HG02798 (cell line): ENCODE data around the gene TRPM1.
A peak's percentile ranks its signal among the peaks of the same experiment; 100 is the strongest.

ENCODE experiments used
- ATAC-seq: cut with Tn5 transposase; IDR thresholded peaks from one replicate; pipeline ENCODE4 v1.9.1; 2021; ENCODE audit warnings: mild to moderate bottlenecking; ENCODE audit not compliant: unreplicated experiment, poor library complexity

TRPM1 gene

GRCh38 chr15:31101262-31102038, at the start of gene TRPM1:
Gene TRPM1, minus strand, starts transcription at chr15:31101725. Its CDS starts 20,370 bp downstream, at chr15:31081355.
- ATAC-seq = no peak

GRCh38 chr15:31150732-31151231, 49.3 kb upstream of the TRPM1 start:
- ATAC-seq = no peak

DNA sequence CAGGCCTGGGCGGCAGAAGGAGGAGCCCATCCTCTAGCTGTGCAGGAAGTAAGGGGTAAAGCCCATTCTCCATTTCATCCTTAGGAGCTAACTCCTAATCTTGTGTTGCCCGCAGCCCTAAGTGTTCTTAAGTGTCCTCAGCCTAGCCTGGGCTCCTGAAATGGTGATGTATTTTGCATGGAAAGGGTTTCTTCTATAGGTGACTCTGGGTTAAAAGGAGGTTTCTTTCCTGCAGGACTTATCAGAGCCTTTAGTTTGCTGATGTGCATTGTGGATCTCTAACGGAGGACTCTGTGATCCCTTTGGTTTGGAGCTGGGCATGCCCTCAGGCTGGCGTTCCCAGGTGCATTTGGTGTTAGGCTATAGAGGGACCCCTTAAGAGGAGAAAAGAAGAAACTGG, 48.5 kb upstream of the TRPM1 start:
- ATAC-seq = no peak

DNA sequence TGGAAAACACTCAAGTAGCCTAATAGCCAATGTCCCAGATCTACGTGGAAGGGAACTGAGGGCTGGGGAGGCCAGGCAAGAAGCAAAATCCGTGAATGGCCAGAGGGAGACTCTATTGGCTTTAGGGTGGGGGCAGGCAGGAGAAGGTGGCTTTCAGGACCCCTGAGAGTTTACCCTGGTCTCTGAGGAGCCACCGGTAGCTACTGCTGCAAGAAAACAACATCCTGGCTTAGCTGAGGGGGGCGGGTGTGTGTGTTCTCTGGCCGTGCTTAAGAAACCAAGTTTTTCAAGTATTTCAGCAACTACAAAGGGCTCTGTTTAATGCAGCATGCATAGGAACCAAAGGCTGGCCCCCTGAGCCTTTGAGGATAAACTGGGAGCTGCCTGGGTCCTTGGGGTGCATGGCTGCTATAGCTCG, 47.6 kb upstream of the TRPM1 start:
- ATAC-seq = no peak

- ATAC-seq = no peak
Observed at GRCh38 chr15:31148297-31149087, 47.0 kb upstream of the TRPM1 start.

GRCh38 chr15:31147944-31148296, 46.4 kb upstream of the TRPM1 start:
- ATAC-seq = no peak

- ATAC-seq = no peak
Observed at GRCh38 chr15:31147456-31147855, 45.9 kb upstream of the TRPM1 start.

DNA sequence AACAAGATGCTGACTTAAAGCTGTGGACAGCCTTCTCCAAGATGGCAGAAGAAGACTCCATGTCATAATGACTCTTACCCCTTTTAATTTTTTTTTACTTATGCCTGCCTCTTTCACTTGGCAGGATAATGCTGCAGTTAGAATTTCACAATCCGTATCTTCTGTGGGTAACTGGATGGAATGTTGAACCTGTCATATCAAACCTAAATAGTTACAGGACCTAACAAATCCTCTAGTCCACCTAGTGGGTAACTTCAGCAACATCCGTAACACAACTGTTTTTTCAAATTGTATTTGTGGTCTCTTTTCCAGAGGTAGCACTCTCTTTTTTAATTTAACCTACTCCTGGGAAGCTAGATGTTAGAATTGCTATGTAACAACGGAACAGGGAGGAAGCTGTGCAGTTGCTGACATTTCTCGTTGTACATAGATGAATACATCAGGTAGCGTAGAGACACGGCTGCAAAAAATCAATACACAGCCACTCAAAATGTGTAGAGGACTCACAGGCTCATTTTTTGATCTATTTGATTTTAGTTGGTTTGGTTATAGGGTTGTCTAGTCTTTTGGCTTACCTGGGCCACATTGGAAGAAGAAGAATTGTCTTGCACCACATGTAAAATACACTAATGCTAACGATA, 43.9 kb upstream of the TRPM1 start:
- ATAC-seq = no peak

GRCh38 chr15:31141792-31142191, 40.3 kb upstream of the TRPM1 start:
- ATAC-seq = no peak

DNA sequence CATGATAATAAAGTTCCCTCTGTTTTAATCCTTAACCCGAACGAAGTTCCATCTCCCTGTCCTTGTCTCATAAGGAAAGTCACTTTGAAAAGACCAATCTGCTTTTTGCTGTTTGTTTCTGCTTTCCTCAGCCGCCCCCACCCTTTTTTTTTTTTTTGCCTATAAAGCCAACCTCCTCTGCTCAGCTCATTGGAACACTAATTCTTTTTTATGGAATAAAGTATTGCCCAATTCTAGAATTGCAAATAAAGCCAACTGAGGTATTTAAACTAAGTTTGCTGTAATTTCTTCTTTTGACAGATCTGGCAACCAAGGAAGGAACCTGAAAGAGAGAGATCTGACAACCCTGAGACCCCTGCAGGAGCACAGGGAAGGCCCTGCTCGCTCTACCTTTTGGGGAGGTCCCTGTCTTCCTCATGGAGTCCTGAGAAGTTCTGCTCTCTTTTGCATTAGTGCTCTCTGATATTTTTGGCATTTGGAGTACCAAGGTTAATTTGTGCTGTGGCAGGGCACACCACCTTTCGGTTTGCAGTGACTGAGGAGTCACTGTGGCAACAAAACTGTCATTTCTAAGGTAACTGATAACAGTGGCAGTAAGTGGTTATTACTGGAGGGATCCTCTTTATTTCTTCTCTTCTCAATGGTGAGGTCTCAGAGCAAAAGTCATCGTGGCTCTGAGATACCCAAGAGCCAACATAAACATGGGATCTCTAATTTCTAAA, 35.2 kb upstream of the TRPM1 start:
- ATAC-seq = no peak

DNA sequence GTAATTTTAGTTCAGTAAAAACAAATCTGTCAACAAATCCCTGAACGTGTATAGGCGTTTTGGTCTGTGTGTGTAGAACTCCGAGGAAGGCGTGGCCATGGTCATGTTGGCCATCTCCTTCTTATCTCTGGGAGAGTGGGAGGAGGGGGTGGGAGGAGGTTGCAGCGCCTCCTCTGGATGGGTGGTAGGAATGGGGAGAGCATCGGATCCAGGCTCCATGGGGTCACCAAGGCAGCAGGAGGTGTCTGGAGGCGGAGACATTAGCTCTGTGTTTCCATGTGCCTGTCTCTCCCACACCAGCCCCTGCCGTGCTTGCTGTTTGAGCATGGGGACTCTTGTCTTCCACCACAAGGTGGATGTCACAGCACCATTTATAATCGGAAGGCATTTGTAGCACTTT, 34.5 kb upstream of the TRPM1 start:
- no peak for ATAC-seq

DNA sequence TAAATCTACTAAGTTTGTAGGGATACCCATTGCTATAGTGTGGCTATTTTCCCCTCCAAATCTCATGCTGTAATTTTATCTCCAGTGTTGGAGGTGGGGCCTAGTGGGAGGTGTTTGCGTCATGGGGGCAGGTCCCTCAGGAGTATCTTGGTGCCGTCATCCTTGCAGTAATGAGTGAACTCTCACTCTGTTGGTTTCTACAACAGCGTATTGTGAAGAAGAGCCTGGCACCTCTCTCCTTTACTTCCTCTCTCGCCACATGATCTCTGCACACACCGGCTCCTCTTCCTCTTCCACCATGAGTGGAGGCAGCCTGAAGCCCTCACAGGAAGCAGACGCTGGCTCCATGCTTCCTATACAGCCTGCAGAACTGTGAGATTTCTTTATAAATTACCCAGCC, 34.0 kb upstream of the TRPM1 start:
- ATAC-seq = no peak

DNA sequence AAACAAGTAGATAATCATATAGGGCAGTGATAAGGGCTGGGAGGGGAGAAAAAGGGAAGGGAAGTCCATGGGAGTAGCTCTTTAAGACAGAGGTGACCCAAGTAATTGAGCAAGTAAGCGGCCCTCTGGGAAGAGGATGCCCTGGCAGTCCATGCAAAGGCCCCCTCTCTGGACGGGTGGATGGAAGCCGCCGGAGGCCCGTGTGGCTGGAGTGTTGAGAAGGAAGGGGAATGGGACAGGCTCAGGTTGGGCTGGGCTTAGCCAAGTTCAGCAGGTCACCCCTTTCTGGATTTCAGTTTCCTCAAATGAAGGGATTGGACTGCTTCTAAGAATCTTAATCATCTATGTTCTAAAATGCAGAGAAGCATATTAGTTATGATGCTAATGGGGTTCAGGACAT, 32.4 kb upstream of the TRPM1 start:
- no peak for ATAC-seq

- no peak for ATAC-seq
Observed at GRCh38 chr15:31131853-31132375, 30.4 kb upstream of the TRPM1 start.

DNA sequence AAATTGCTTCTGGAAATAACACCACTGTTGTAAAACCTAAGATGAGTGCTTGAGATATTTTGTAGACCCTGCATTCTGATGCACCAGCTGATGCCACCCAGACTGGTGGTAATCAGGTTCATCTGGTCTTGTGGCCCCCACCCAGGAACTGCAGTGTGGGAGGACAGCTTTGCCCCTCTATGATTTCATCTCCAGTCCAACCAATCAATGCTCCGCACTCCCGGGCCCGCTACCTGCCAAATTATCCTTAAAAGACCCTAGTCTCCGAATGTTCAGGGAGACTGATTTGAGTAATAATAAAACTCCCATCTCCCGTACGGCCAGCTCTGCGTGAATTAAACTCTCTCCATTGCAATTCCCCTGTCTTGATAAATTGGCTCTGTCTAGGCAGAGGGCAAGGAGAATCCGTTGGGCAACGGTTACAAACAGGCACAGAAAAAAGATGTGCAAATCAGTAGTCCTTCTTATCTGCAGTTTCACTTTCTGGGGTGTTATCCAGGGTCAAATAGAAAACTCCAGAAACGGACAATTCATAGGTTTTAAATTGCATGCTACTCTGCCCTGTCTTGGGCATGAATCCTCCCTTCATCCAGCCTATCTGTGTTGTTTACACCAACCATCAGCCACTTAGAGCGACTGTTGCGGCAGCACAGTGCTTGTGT, 29.2 kb upstream of the TRPM1 start:
- no peak for ATAC-seq

DNA sequence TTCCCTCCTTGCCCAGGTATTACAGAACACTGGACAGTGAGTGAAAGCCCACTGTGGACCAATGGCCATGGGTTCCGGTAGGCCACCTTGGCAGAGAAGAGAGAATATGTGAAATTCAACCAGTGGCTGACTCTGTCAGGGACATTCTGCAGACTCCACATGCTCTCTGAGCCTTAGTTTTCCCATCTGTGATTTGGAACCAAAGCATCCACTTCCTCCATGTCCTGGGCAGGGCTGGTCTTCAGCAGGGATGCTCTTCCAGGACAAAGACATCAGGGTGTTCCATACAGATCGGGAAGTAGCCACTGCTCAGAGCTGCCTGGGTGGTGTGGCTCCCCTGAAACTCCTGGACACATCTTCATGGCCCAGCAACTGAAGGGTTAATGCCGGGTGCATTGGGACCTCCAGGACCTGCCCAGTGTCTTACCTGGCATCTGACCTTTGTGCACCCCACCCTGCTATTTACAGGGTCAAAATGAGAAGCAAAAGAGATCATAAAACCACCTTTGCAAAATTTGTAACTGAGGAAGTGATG, 28.3 kb upstream of the TRPM1 start:
- no peak for ATAC-seq

DNA sequence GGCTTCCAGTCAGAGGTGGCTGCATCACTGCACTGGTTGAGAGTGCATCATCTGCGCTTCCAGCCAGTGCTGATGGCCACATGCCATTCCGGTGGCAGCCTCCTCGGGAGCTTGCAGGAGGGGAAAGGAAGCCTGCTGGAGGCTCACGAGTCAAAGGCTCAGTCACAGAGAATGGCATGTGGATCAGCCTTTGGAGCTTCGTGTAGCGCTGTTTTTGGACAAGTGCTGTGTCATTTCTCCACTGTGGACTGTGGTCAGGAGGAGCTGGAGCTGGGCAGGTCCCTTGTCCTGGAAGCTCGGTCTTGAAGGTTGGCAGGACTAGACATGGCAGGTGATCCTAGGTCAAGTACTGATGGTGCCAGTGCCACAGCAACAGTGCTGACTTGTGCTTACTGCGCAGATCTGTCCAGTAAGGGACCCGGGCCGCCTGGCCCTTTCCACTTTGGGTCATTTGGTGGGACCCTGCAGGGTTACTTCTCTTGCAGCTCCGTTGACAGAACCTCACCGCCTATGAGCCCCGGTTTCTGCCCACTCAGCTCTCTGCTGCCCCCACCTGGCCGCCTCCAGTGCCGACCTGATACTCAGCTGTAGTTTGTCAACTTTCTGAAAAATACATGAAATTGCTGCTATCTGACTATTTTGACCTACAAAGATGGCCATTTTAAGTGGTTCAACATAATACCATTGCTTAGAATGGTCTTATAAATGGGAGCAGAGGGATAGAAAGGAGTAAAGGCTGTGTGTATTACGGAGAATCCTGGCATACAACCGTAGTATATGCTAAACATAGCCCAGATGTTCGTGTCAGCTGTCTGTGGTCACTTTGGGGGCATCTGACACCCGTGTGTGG, 27.6 kb upstream of the TRPM1 start:
- peak; percentile 69 for ATAC-seq

DNA sequence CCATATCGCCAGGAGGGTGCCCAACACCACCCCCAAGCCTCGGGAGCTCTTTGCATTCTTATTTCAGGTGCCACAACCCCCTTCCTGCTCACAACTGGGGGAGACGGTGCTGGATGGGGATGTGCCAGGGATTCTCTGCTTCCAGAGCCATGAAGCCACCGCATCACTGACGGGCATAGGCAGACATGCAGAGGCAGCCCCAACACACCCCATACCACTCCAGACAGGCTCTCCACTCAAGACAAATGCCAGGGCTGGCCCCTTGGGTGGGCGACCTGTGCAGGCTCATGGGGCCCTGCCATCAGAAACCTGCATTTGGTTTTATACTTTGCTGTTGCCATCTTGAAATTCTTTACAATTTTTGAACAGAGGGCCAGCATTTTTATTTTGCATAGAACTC, 27.0 kb upstream of the TRPM1 start:
- ATAC-seq = no peak
